Activated naive CD4-positive, alpha-beta T cell treated with anti-CD3 and anti-CD28 coated beads, Interleukin-2, amount 50 U/mL, for 24 hours (primary cell): ENCODE data around the gene FTMT.

Experiments used
- H3K27ac Mint-ChIP-seq: one replicate; pipeline ENCODE4 v1.8.0; 2021; ENCODE audit warnings: mild to moderate bottlenecking, mixed read lengths
- H3K27me3 Mint-ChIP-seq: one replicate; pipeline ENCODE4 v1.8.0; 2021; ENCODE audit warnings: mixed read lengths
- H3K36me3 Mint-ChIP-seq: one replicate; pipeline ENCODE4 v1.8.0; 2021; ENCODE audit warnings: mixed read lengths
- H3K4me1 Mint-ChIP-seq: one replicate; pipeline ENCODE4 v1.8.0; 2021; ENCODE audit warnings: mixed read lengths
- H3K4me3 Mint-ChIP-seq: one replicate; pipeline ENCODE4 v1.8.0; 2021; ENCODE audit warnings: mild to moderate bottlenecking, mixed read lengths
- H3K9me3 Mint-ChIP-seq: one replicate; pipeline ENCODE4 v1.8.0; 2021; ENCODE audit warnings: mixed read lengths

Gene FTMT

DNA sequence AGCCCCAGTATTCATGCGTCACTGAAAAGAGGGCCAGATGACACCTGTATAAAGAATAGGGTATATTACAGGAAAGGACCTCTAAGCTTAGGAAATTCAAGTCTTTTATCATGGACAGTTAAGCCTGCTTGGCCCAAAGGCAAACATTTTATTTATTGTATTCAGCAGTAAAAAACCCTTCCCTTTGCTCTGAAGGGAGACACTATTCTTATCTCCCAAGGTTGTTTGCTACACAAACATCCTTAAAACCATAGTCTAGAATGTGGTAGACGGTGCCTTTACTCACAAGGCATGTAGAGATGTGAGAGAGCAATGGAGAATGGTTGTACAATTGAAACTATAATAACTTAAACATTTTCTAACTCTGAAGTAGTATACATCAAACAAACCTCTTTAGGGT, 33.9 kb downstream of the FTMT start:
- no peaks in the 10 kb centered on the region for H3K36me3 Mint-ChIP-seq
- no peak overlapping the region for H3K27ac Mint-ChIP-seq
- peaks cover 1% of the 10 kb centered on the region for H3K27me3 Mint-ChIP-seq
- H3K9me3 Mint-ChIP-seq, result no peaks in the 10 kb centered on the region
- H3K4me3 Mint-ChIP-seq, result no peak overlapping the region
- H3K4me1 Mint-ChIP-seq, result no peaks in the 10 kb centered on the region

DNA sequence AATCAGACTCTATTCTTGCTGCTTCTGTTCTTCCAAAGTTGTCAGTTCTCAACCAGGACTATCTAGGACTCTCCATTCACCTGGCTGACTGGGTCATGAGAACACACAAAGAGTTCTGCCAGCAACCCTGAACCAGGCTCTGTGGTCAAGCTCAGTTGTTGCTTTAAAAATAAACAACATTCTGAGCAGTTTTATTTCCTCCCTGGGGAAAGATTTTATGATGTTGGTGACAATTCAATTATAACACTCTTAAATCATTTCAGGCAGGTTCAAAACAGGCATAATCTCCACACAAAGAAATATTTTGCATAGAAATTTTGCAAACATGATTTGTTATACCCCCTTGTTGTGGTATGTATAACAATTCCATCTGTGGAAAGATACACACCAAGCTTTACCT, 36.0 kb downstream of the FTMT start:
- H3K4me3 Mint-ChIP-seq, result no peak overlapping the region
- no peaks in the 10 kb centered on the region for H3K9me3 Mint-ChIP-seq
- no peaks in the 10 kb centered on the region for H3K36me3 Mint-ChIP-seq

DNA sequence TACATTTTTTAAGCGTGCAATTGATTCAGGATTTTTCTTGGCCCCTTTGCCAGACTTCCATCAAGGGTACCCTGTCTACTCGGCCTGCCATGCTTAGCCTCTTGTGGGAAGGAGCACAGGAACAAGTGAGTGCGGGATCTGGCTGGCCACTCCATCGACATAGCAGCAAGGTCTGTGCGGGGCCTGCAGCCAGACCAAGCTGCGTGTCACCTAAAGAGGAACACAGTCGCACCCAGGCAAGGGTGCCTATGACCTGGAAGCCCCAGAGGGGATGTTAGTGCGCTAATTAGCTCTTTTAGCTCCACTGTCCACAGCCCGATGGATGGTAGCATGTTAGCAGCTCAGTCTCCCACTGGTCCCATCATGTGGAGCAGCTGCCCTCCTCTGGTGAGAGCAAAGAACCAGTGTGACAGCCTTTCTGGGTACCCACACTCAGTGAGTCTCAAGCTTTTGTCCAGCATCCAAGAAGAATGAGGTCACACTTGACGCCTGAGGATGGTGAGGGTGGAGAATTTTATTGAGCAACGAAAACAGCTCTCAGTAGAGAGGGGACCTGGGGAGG, 38.7 kb downstream of the FTMT start:
- Mint-ChIP-seq H3K36me3 (no peaks in the 10 kb centered on the region), H3K4me1 (no peaks in the 10 kb centered on the region)

More for the DNA sequence above, 36.0 kb downstream of the FTMT start:
- H3K27me3 Mint-ChIP-seq, result peaks cover 1% of the 10 kb centered on the region
- H3K27ac Mint-ChIP-seq, result no peak overlapping the region
- H3K4me1 Mint-ChIP-seq, result no peaks in the 10 kb centered on the region

DNA sequence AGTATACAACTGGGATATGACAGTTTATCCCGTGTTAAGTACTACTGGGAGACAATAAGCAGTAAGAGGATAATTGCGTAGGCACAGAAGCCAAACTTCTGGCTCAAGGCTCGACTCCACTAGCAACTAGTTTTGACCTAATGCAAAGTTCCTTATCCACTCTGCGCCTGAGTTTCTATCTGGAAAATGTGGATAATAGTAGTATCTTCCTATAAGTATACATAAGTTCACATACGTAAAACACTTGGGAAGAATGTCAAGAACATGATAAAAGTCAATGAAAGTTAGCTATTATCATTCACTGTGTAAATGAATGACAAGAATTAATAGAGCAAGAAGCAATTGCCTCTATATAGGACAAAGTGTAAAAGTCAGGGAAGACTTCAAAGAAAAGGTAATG, 45.7 kb downstream of the FTMT start:
- Mint-ChIP-seq H3K4me3 (no peak overlapping the region), H3K36me3 (no peaks in the 10 kb centered on the region), H3K27me3 (no peaks in the 10 kb centered on the region), H3K9me3 (no peaks in the 10 kb centered on the region), H3K4me1 (no peaks in the 10 kb centered on the region), H3K27ac (no peak overlapping the region)

More for the DNA sequence above, 38.7 kb downstream of the FTMT start:
- Mint-ChIP-seq H3K9me3 (no peaks in the 10 kb centered on the region), H3K27ac (no peak overlapping the region), H3K4me3 (no peak overlapping the region), H3K27me3 (no peaks in the 10 kb centered on the region)

DNA sequence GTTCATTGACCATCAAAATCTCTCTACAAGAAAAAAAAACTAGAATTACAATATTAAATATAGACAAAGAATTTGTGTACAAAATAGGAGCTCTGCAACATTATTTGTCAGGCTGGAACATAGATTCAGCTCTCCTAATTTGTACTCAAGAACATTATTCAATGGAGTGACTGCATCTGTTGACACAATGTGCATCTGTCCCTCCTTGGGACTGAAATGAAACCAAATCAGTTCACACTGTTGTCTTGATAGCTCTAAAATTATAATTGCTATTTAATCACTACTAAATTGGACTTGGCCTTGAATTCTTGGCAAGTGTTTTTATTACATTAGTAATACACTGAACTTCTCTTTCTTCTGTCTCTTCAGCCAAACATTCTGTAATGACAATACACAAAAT, 47.7 kb downstream of the FTMT start:
- no peaks in the 10 kb centered on the region for H3K36me3 Mint-ChIP-seq
- H3K4me3 Mint-ChIP-seq, result no peak overlapping the region
- H3K27ac Mint-ChIP-seq, result no peak overlapping the region
- H3K27me3 Mint-ChIP-seq, result peaks cover 2% of the 10 kb centered on the region
- H3K9me3 Mint-ChIP-seq, result no peaks in the 10 kb centered on the region
- H3K4me1 Mint-ChIP-seq, result no peaks in the 10 kb centered on the region
